Gastrocnemius medialis (tissue), 4 donors: ENCODE measurements around the gene CARMIL1. TPM values are rescaled to one million over a fixed set of nuclear protein-coding genes. Genes with fewer than 3 reads are reported as not detected.

Experiments
- ATAC-seq, 2 donors: fragments of 150-250 bp; one replicate each; pipeline ENCODE4 v1.9.1; 2016
- DNase-seq, 2 donors: peaks; one replicate each; pipeline ENCODE4 v3.0.0-alpha.2; 2019
- H3K27ac ChIP-seq, 4 donors: fragments of 200-600 bp; sonication (generic); 1 replicate in 1 of 4; 2 replicates in 3 of 4; pipeline ENCODE4 v1.5.1; 2016 to 2018; ENCODE audit warnings: mild to moderate bottlenecking in 2 of 4, moderate library complexity in 1 of 4
- H3K27me3 ChIP-seq, 3 donors: fragments of 200-600 bp; sonication (generic) in 2 of 3; 1 replicate in 1 of 3; 2 replicates in 2 of 3; pipeline versions ENCODE4 v1.5.1 to v1.6.0; 2016 to 2019; ENCODE audit warnings: mild to moderate bottlenecking in 1 of 3, moderate library complexity in 1 of 3
- H3K36me3 ChIP-seq, 2 donors: fragments of 200-600 bp; sonication (generic) in 1 of 2; one replicate each; pipeline ENCODE4 v1.5.1; 2017 to 2018
- H3K4me1 ChIP-seq, 2 donors: fragments of 200-600 bp; sonication (generic) in 1 of 2; one replicate each; pipeline ENCODE4 v1.5.1; 2016 to 2017; ENCODE audit warnings: mild to moderate bottlenecking in 2 of 2
- H3K4me3 ChIP-seq, 4 donors: fragments of 200-600 bp; sonication (generic) in 3 of 4; 1 replicate in 1 of 4; 2 replicates in 3 of 4; pipeline ENCODE4 v1.5.1; 2016 to 2019; ENCODE audit warnings: mild to moderate bottlenecking in 2 of 4
- H3K9me3 ChIP-seq, 3 donors: fragments of 200-600 bp; sonication (generic) in 2 of 3; 1 replicate in 1 of 3; 2 replicates in 2 of 3; pipeline ENCODE4 v1.5.1; 2016 to 2019
- CTCF ChIP-seq, 5 experiments: fragments of 450-650 bp in 3 of 5; fragments of 200-600 bp in 2 of 5; sonication (generic) in 2 of 5; IDR thresholded peaks in 4 of 5; conservative IDR thresholded peaks in 1 of 5; 1 replicate in 4 of 5; 2 replicates in 1 of 5; pipeline ENCODE4 v1.5.1; 2016 to 2019; ENCODE audit warnings: antibody characterized with exemption in 5 of 5, mild to moderate bottlenecking in 3 of 5, moderate library complexity in 3 of 5
- POLR2A ChIP-seq, 2 donors: fragments of 450-650 bp; IDR thresholded peaks; one replicate each; pipeline ENCODE4 v1.6.1; 2017; ENCODE audit warnings: antibody characterized with exemption in 2 of 2, mild to moderate bottlenecking in 2 of 2, moderate library complexity in 2 of 2
- in situ Hi-C, 4 donors: fragments of 200-750 bp; cut with MboI; loops; one replicate each; pipeline versions ENCODE4 v1.15.0 to v1.8.0; 2017; ENCODE audit warnings: low sequenced_read_pairs in 4 of 4
- intact Hi-C: fragments of 100-400 bp; cut with DNase I; formaldehyde crosslinking; loops from one replicate; pipeline ENCODE4 v1.15.1; 2023; ENCODE audit warnings: low total_unique reads
- total RNA-seq, 4 donors: library from RNA; depleted of rRNA; stranded (reverse); fragments of >200 nt; gene quantifications; one replicate each; pipeline versions ENCODE4 v1.1.0 to v1.2.3, GENCODE V29; 2016

CARMIL1 gene
- total RNA-seq, 4 donors from 2014 or later, result 0.87 to 2.1 (median 1.7) TPM

- ATAC-seq (no peak), DNase-seq (peak; percentile 3 to 11)
- Histone ChIP-seq H3K9me3 (no peaks in the 10 kb centered on the region), H3K36me3 (no peaks in the 10 kb centered on the region), H3K27me3 (peaks cover 0 to 13% (median 0%) of the 10 kb centered on the region in 3 donors), H3K4me1 (no peaks in the 10 kb centered on the region), H3K4me3 (no peak within 1 kb of the TSS), H3K27ac (no peak within 1 kb of the TSS)
- intact Hi-C loops (no loop called here), in situ Hi-C loops (no loop called here)
- no peak for TF ChIP-seq CTCF (IDR thresholded peaks at IDR 0.05 in 4 of 5, conservative IDR thresholded peaks at IDR 0.05 in 1 of 5)
- no peak for TF ChIP-seq POLR2A (IDR thresholded peaks at IDR 0.05)
Observed at GRCh38 chr6:25652007-25652515, 372.9 kb downstream of the CARMIL1 start, which contains the start of gene SCGN. Gene SCGN (plus strand): TSS chr6:25652215. CDS start chr6:25652404, 189 bp downstream.

GRCh38 chr6:25655723-25656122 lies 376.5 kb downstream of the CARMIL1 start:
- no peak for ATAC-seq
- in situ Hi-C loops, result no loop called here

GRCh38 chr6:25659633-25660368 lies 380.6 kb downstream of the CARMIL1 start:
- DNase-seq (no peak), ATAC-seq (no peak)
- Histone ChIP-seq H3K4me1 (no peaks in the 10 kb centered on the region), H3K27ac (no peak overlapping the region), H3K4me3 (no peak overlapping the region), H3K27me3 (peaks cover 0 to 1% (median 0%) of the 10 kb centered on the region in 3 donors), H3K9me3 (no peaks in the 10 kb centered on the region), H3K36me3 (no peaks in the 10 kb centered on the region)
- in situ Hi-C loops, result no loop called here
- intact Hi-C loops, result no loop called here
- TF ChIP-seq CTCF (IDR thresholded peaks at IDR 0.05 in 4 of 5, conservative IDR thresholded peaks at IDR 0.05 in 1 of 5), result no peak
- TF ChIP-seq POLR2A (IDR thresholded peaks at IDR 0.05), result no peak

More at GRCh38 chr6:25655723-25656122, 376.5 kb downstream of the CARMIL1 start:
- intact Hi-C loops, result no loop called here
- no peak for DNase-seq
- Histone ChIP-seq H3K9me3 (no peaks in the 10 kb centered on the region), H3K27ac (no peak overlapping the region), H3K36me3 (no peaks in the 10 kb centered on the region), H3K4me1 (no peaks in the 10 kb centered on the region), H3K4me3 (no peak overlapping the region), H3K27me3 (peaks cover 0 to 9% (median 0%) of the 10 kb centered on the region in 3 donors)
- no peak for TF ChIP-seq POLR2A (IDR thresholded peaks at IDR 0.05)
- no peak for TF ChIP-seq CTCF (IDR thresholded peaks at IDR 0.05 in 4 of 5, conservative IDR thresholded peaks at IDR 0.05 in 1 of 5)

GRCh38 chr6:25660512-25660911 lies 381.3 kb downstream of the CARMIL1 start:
- H3K27ac ChIP-seq, result no peak overlapping the region
- DNase-seq (no peak), ATAC-seq (no peak)
- H3K4me1 ChIP-seq, result no peaks in the 10 kb centered on the region
- no peaks in the 10 kb centered on the region for H3K9me3 ChIP-seq
- peaks cover 0 to 3% (median 0%) of the 10 kb centered on the region in 3 donors for H3K27me3 ChIP-seq
- in situ Hi-C loops, result no loop called here
- no peaks in the 10 kb centered on the region for H3K36me3 ChIP-seq
- H3K4me3 ChIP-seq, result no peak overlapping the region
- intact Hi-C loops, result no loop called here
- TF ChIP-seq CTCF (IDR thresholded peaks at IDR 0.05 in 4 of 5, conservative IDR thresholded peaks at IDR 0.05 in 1 of 5) (no peak), POLR2A (IDR thresholded peaks at IDR 0.05) (no peak)
